OCI-LY3 (cell line): ENCODE data around the gene ADPRS.

ENCODE experiments used
- EZH2phosphoT487 ChIP-seq: fragments of 200-600 bp; shearing (Covaris generic); IDR thresholded peaks from 2 replicates; pipeline ENCODE4 v1.6.1; 2018; ENCODE audit warnings: antibody characterized with exemption, mixed run types, low read depth
- TF ChIP-seq, protein P1 (sequence below): fragments of 200-600, 300-600 bp; sonication (generic); IDR thresholded peaks from 2 replicates; pipeline ENCODE4 v1.5.1; 2014; ENCODE audit warnings: antibody characterized with exemption, low read length, low read depth

DNA sequence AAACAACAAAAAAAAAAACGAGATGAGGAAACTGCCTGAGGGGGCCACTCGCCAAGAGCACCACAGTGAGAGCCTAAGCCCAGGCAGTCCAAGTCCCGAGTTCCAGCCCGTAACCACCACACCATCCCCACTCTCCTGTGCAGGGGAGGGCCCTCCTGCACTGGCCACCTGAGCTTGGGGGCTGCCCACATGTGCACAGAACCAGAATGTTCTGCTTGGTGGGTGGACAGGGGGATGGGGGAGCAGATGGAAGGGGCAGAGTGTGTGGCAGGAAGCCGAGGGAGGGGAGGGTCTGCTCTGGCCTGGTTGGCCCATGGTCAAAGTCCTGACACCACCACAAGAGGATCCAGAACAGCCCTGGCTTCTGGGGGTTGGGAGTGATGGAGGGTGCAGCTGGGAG, 17.6 kb downstream of the ADPRS start:
- TF ChIP-seq, protein P1, sequence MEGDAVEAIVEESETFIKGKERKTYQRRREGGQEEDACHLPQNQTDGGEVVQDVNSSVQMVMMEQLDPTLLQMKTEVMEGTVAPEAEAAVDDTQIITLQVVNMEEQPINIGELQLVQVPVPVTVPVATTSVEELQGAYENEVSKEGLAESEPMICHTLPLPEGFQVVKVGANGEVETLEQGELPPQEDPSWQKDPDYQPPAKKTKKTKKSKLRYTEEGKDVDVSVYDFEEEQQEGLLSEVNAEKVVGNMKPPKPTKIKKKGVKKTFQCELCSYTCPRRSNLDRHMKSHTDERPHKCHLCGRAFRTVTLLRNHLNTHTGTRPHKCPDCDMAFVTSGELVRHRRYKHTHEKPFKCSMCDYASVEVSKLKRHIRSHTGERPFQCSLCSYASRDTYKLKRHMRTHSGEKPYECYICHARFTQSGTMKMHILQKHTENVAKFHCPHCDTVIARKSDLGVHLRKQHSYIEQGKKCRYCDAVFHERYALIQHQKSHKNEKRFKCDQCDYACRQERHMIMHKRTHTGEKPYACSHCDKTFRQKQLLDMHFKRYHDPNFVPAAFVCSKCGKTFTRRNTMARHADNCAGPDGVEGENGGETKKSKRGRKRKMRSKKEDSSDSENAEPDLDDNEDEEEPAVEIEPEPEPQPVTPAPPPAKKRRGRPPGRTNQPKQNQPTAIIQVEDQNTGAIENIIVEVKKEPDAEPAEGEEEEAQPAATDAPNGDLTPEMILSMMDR, result no peak
- TF ChIP-seq EZH2phosphoT487, result no peak
